D721Med (cell line): ENCODE measurements around the gene LZTS2.

Source experiments
- DNase-seq: peaks from one replicate; pipeline ENCODE4 v3.0.0; 2011; ENCODE audit warnings: low spot score; ENCODE audit not compliant: insufficient read length
- FAIRE-seq: peaks from 2 replicates; lab custom pipeline; 2011; peaks lifted over from hg19 to GRCh38; lab: Jason Lieb, UNC
- CTCF ChIP-seq: IDR thresholded peaks from 2 replicates; pipeline ENCODE4 v1.5.1; 2012; ENCODE audit warnings: mild to moderate bottlenecking, control low read depth; ENCODE audit not compliant: insufficient read depth; ENCODE audit errors: missing control alignments

LZTS2 gene

GRCh38 chr10:101005869-101006567 is 6.4 kb downstream of the LZTS2 start:
- no peak for FAIRE-seq
- TF ChIP-seq CTCF, result no peak

GRCh38 chr10:101006593-101007098 is 7.0 kb downstream of the LZTS2 start:
- DNase-seq (no peak), FAIRE-seq (no peak)
- TF ChIP-seq CTCF, result no peak

More at GRCh38 chr10:101005869-101006567, 6.4 kb downstream of the LZTS2 start:
- DNase-seq, result no peak

DNA sequence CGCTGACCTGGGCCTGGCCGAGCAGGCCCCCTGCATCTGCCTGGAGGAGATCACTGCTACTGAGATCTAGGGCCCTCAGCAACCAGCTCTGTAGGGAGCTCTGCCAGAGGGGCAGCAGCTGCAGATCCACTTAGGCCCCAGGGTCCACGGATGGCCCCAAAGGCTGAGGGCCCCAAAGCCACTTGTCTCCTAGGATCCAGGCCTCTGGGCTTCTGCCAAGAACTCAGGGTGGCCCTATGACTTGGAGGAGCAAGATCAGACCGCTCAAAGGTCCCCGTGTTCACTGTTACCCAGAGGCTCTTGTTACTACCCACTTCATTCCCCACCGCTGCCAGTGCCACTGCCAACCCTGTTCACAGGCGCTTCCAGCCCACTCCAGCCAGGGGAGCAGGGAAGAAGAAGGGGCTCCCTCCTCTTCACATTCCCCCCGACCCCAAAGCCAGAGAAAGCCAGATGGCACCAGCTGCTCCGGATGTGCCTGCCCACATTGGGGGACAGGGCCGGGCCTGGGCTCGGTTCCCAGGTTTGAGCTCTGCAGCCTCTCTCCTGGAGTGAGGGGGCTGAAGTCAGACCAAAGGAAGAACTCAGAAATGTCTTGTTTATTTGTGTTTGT is 7.6 kb downstream of the LZTS2 start:
- DNase-seq (no peak), FAIRE-seq (no peak)
- TF ChIP-seq CTCF, result no peak

DNA sequence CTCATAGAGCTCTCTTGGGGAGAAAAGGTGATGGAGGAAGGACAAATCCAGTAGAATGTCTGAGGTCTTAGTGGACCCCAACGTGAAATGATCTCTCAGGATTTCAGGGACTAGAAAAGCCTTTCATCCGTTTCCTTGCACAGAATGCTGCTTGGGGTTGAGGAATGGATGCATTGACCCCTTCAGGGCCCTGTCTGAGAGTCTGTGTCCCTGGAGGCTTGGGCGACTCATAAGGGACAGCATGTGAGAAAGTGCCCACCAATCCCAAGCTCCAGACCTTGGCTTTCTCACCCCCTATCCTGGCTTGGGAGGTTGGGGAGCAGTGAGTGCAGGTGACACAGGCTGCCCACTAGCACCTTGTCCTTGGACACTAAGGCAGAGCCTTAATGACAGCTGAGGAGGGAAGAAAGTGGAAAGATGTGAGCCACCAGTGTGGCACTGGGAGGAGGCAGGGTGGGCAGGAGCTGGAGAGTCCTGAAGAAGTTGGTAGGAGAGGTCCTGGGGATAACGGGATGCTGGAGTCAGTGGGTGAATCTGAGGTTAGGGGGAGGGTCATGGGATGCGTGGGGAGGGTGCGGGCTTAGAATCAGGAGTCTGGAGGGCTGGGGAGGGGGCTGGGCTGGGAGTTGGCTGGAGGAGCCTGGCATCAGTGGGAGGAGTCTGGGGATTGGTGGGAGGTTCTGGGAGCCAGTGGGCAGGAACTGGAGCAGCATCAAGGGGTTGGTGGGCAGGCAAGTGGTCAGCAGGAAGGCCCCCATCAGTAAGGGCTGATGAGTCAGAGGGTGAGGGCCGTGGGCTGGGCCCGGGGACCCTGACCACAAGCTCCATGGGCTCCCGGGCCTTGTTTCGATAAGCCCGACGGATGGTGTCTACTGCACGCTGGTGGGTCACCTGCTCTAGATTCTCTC is 8.6 kb downstream of the LZTS2 start:
- no peak for DNase-seq
- FAIRE-seq, result no peak
- no peak for TF ChIP-seq CTCF

GRCh38 chr10:101008823-101009423 is 9.3 kb downstream of the LZTS2 start:
- no peak for DNase-seq
- no peak for TF ChIP-seq CTCF
- FAIRE-seq, result no peak

DNA sequence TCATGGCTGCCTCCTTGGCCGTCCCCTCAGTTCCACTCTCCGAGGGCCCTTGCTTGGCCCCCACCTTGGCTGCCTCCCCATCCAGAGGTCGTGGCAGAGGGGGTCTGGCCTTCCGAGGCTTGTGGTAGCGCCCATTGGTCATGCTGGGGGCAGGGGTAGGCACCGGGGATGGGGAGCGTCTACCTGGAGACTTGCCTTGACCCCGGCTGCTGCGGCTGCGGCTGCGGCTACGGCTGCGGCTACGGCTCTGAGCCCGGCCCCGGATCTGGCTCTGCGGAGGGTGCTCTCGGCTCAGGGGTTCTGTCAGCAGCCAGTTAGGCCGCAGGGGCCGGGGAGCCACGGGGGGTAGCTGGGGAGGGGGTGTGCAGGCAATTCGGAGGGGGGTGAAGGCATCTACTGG is 10.7 kb downstream of the LZTS2 start:
- FAIRE-seq (no peak), DNase-seq (no peak)
- no peak for TF ChIP-seq CTCF
